Measurements from ENCODE around the gene RNF126. TPM values are rescaled to one million over a fixed set of nuclear protein-coding genes. Genes with fewer than 3 reads are reported as not detected.

The RNF126 gene
- total and polyA plus RNA-seq, 8 donors = 21.1 to 240 (median 35.0) TPM

DNA sequence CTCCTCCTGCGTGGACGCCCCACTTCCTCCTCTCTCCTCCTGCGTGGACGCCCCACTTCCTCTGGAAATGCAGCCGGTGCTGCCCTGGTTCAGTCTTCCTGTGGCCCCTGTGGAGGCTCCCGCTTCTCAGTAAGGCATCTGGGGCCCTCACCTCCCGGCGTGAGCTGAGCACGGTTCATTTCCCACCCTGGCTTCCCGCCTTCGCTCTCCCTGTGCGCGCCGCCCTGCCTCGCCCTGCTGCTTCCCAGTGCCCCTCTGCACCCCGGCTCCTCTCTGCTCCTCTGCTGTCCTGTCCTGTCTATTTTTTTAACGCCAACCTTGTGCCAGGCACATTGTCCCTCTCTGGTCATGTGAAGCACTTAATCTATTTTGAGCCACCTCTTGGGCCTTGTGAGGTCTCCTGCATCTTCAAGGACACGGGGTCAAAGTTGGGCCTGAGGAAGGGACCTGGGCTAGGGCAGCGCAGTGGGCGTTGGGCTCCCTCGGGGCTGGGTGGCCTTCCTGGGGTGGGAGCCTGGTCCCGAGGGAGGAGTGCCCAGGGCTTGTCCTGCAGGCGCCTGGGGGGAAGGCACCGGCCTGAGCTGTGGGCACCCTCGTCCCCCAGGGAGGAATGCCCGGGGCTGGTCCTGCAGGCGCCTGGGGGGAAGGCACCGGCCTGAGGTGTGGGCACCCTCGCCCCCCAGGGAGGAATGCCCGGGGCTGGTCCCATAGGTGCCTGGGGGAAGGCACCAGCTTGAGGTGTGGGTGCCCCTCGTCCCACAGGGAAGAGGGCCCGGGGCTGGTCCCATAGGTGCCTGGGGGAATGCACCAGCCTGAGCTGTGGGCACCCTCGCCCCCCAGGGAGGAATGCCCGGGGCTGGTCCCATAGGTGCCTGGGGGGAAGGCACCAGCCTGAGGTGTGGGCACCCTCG, 60.4 kb downstream of the RNF126 start:
- WGBS, 5 donors = 75 to 84% (median 80%) methylated on average over 34 to 35 of the region's 35 CpGs
- TF ChIP-seq POLR2A (IDR thresholded peaks at IDR 0.05) (no peak), POLR2AphosphoS5 (IDR thresholded peaks at IDR 0.05) (no peak), EP300 (IDR thresholded peaks at IDR 0.05) (no peak)
- TF ChIP-seq, protein P1, sequence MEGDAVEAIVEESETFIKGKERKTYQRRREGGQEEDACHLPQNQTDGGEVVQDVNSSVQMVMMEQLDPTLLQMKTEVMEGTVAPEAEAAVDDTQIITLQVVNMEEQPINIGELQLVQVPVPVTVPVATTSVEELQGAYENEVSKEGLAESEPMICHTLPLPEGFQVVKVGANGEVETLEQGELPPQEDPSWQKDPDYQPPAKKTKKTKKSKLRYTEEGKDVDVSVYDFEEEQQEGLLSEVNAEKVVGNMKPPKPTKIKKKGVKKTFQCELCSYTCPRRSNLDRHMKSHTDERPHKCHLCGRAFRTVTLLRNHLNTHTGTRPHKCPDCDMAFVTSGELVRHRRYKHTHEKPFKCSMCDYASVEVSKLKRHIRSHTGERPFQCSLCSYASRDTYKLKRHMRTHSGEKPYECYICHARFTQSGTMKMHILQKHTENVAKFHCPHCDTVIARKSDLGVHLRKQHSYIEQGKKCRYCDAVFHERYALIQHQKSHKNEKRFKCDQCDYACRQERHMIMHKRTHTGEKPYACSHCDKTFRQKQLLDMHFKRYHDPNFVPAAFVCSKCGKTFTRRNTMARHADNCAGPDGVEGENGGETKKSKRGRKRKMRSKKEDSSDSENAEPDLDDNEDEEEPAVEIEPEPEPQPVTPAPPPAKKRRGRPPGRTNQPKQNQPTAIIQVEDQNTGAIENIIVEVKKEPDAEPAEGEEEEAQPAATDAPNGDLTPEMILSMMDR (IDR thresholded peaks at IDR 0.05) = no peak
- intact Hi-C loops (cut with DNase I; ENCODE audit: low total_unique reads) = no loop called here
- Histone ChIP-seq H3K27me3 (peaks cover 0 to 4% (median 0%) of the 10 kb centered on the region in 3 donors), H3K4me1 (no peaks in the 10 kb centered on the region), H3K9me3 (no peaks in the 10 kb centered on the region), H3K36me3 (no peaks in the 10 kb centered on the region), H3K27ac (no peak overlapping the region), H3K4me3 (no peak overlapping the region)
- DNase-seq = no peak

GRCh38 chr19:601790-602189, 61.2 kb downstream of the RNF126 start:
- intact Hi-C loops (cut with DNase I; ENCODE audit: low total_unique reads) = no loop called here
- WGBS, 5 donors = 63 to 82% (median 74%) methylated on average over 21 to 25 of the region's 25 CpGs
- no peak for DNase-seq

GRCh38 chr19:601310-601709, 61.7 kb downstream of the RNF126 start:
- TF ChIP-seq POLR2AphosphoS5 (IDR thresholded peaks at IDR 0.05) = no peak
- no peak for TF ChIP-seq EP300 (IDR thresholded peaks at IDR 0.05)
- TF ChIP-seq, protein P1 (IDR thresholded peaks at IDR 0.05) = no peak
- TF ChIP-seq POLR2A (IDR thresholded peaks at IDR 0.05) = no peak

More at GRCh38 chr19:601790-602189, 61.2 kb downstream of the RNF126 start:
- Histone ChIP-seq H3K27ac (no peak overlapping the region), H3K36me3 (no peaks in the 10 kb centered on the region), H3K9me3 (no peaks in the 10 kb centered on the region), H3K4me3 (no peak overlapping the region), H3K4me1 (no peaks in the 10 kb centered on the region), H3K27me3 (peaks cover 0 to 6% (median 0%) of the 10 kb centered on the region in 3 donors)
- TF ChIP-seq POLR2A (IDR thresholded peaks at IDR 0.05) (no peak), POLR2AphosphoS5 (IDR thresholded peaks at IDR 0.05) (no peak), EP300 (IDR thresholded peaks at IDR 0.05) (no peak)
- TF ChIP-seq, protein P1 (IDR thresholded peaks at IDR 0.05) = no peak

More at GRCh38 chr19:601310-601709, 61.7 kb downstream of the RNF126 start:
- Histone ChIP-seq H3K4me3 (no peak overlapping the region), H3K9me3 (no peaks in the 10 kb centered on the region), H3K4me1 (no peaks in the 10 kb centered on the region), H3K27ac (no peak overlapping the region), H3K36me3 (no peaks in the 10 kb centered on the region), H3K27me3 (peaks cover 0 to 11% (median 0%) of the 10 kb centered on the region in 3 donors)
- DNase-seq = no peak
- intact Hi-C loops (cut with DNase I; ENCODE audit: low total_unique reads) = no loop called here
- 81 to 94% (median 91%) methylated on average over 27 to 28 of the region's 28 CpGs for WGBS, 5 donors

Other genes starting within 250 kb of the RNF126 start
- 100 to 1,000 TPM in 2 of 5 donors, 10 to 100 TPM in 3; 13.8 to 169 (median 34.8) TPM for gene SHC2, start 202.2 kb downstream of the RNF126 start, total RNA-seq
- 10 to 100 TPM; 27.6 to 40.7 (median 38.4) TPM for gene SHC2, start 202.2 kb downstream of the RNF126 start, polyA plus RNA-seq
- gene MADCAM1, start 166.7 kb downstream of the RNF126 start, total RNA-seq = 10 to 100 TPM in 1 of 5 donors, 1 to 10 TPM in 2, under 1 TPM in 1, not detected in 1; 0.45 to 11.9 (median 2.1) TPM
- gene MADCAM1, start 166.7 kb downstream of the RNF126 start, polyA plus RNA-seq = 1 to 10 TPM; 1.5 to 2.9 (median 2.3) TPM
- 10 to 100 TPM in 3 of 5 donors, 1 to 10 TPM in 2; 1.2 to 65.5 (median 15.2) TPM for gene TPGS1, start 155.7 kb downstream of the RNF126 start, total RNA-seq
- gene TPGS1, start 155.7 kb downstream of the RNF126 start, polyA plus RNA-seq = 10 to 100 TPM; 26.3 to 33.8 (median 26.4) TPM
- gene CDC34, start 131.5 kb downstream of the RNF126 start, total RNA-seq = 100 to 1,000 TPM in 2 of 5 donors, 10 to 100 TPM in 3; 26.1 to 503 (median 72.9) TPM
- gene CDC34, start 131.5 kb downstream of the RNF126 start, polyA plus RNA-seq = 10 to 100 TPM; 62.9 to 82.1 (median 80.5) TPM
- gene GZMM, start 119.2 kb downstream of the RNF126 start, total RNA-seq = 1 to 10 TPM in 1 of 5 donors, under 1 TPM in 1, not detected in 3; 0.55 to 5.4 TPM
- gene GZMM, start 119.2 kb downstream of the RNF126 start, polyA plus RNA-seq = 1 to 10 TPM in 1 of 3 donors, under 1 TPM in 2; 0.37 to 6.6 (median 0.93) TPM
- gene BSG, start 90.6 kb downstream of the RNF126 start, total RNA-seq = 1,000 to 10,000 TPM in 1 of 5 donors, 100 to 1,000 TPM in 4; 184 to 1,029 (median 269) TPM
- gene BSG, start 90.6 kb downstream of the RNF126 start, polyA plus RNA-seq = 100 to 1,000 TPM; 193 to 524 (median 393) TPM
- gene HCN2, start 73.3 kb downstream of the RNF126 start, total RNA-seq = under 1 TPM in 1 of 5 donors, not detected in 4; 0.18 TPM
- under 1 TPM in 2 of 3 donors, not detected in 1; 0.10 to 0.15 TPM for gene HCN2, start 73.3 kb downstream of the RNF126 start, polyA plus RNA-seq
- gene POLRMT, start 29.7 kb downstream of the RNF126 start, total RNA-seq = 100 to 1,000 TPM in 1 of 5 donors, 10 to 100 TPM in 4; 18.5 to 196 (median 57.8) TPM
- gene POLRMT, start 29.7 kb downstream of the RNF126 start, polyA plus RNA-seq = 100 to 1,000 TPM in 1 of 3 donors, 10 to 100 TPM in 2; 73.5 to 103 (median 89.4) TPM
- gene FGF22, start 23.3 kb downstream of the RNF126 start, total RNA-seq = under 1 TPM in 1 of 5 donors, not detected in 4; 0.45 TPM
- gene FGF22, start 23.3 kb downstream of the RNF126 start, polyA plus RNA-seq = under 1 TPM; 0.37 to 0.76 (median 0.48) TPM
- gene FSTL3, start 13.2 kb upstream of the RNF126 start, total RNA-seq = 100 to 1,000 TPM in 1 of 5 donors, 10 to 100 TPM in 4; 12.3 to 136 (median 62.9) TPM
- 10 to 100 TPM; 12.5 to 32.8 (median 20.7) TPM for gene FSTL3, start 13.2 kb upstream of the RNF126 start, polyA plus RNA-seq
- gene PRSS57, start 32.2 kb upstream of the RNF126 start, total RNA-seq = not detected
- not detected for gene PRSS57, start 32.2 kb upstream of the RNF126 start, polyA plus RNA-seq
- 10 to 100 TPM; 12.1 to 88.9 (median 17.5) TPM for gene PALM, start 45.7 kb upstream of the RNF126 start, total RNA-seq
- 10 to 100 TPM in 2 of 3 donors, 1 to 10 TPM in 1; 9.8 to 14.8 (median 12.0) TPM for gene PALM, start 45.7 kb upstream of the RNF126 start, polyA plus RNA-seq
- 100 to 1,000 TPM in 1 of 5 donors, 10 to 100 TPM in 3, 1 to 10 TPM in 1; 5.3 to 149 (median 27.7) TPM for gene MISP, start 87.9 kb upstream of the RNF126 start, total RNA-seq
- 10 to 100 TPM in 2 of 3 donors, 1 to 10 TPM in 1; 2.1 to 12.9 (median 12.5) TPM for gene MISP, start 87.9 kb upstream of the RNF126 start, polyA plus RNA-seq
- gene PTBP1, start 134.2 kb upstream of the RNF126 start, total RNA-seq = 100 to 1,000 TPM in 4 of 5 donors, 10 to 100 TPM in 1; 92.9 to 539 (median 173) TPM
- gene PTBP1, start 134.2 kb upstream of the RNF126 start, polyA plus RNA-seq = 10 to 100 TPM; 74.8 to 80.9 (median 74.8) TPM
- under 1 TPM in 1 of 5 donors, not detected in 4; 0.55 TPM for gene PLPPR3, start 158.7 kb upstream of the RNF126 start, total RNA-seq
- gene PLPPR3, start 158.7 kb upstream of the RNF126 start, polyA plus RNA-seq = under 1 TPM in 1 of 3 donors, not detected in 2; 0.46 TPM
- gene AZU1, start 164.6 kb upstream of the RNF126 start, total RNA-seq = under 1 TPM in 1 of 5 donors, not detected in 4; 0.55 TPM
- gene AZU1, start 164.6 kb upstream of the RNF126 start, polyA plus RNA-seq = 1 to 10 TPM in 1 of 3 donors, under 1 TPM in 2; 0.53 to 1.5 (median 1.00) TPM
- gene PRTN3, start 177.8 kb upstream of the RNF126 start, total RNA-seq = 1 to 10 TPM in 1 of 5 donors, not detected in 4; 2.6 TPM
- under 1 TPM in 1 of 3 donors, not detected in 2; 0.15 TPM for gene PRTN3, start 177.8 kb upstream of the RNF126 start, polyA plus RNA-seq
- 10 to 100 TPM in 1 of 5 donors, 1 to 10 TPM in 1, not detected in 3; 2.9 to 10.5 TPM for gene ELANE, start 189.1 kb upstream of the RNF126 start, total RNA-seq
- gene ELANE, start 189.1 kb upstream of the RNF126 start, polyA plus RNA-seq = 1 to 10 TPM in 2 of 3 donors, not detected in 1; 1.1 to 3.4 TPM
- 1,000 to 10,000 TPM in 1 of 5 donors, 100 to 1,000 TPM in 3, 10 to 100 TPM in 1; 36.6 to 1,275 (median 118) TPM for gene CFD, start 196.4 kb upstream of the RNF126 start, total RNA-seq
- 100 to 1,000 TPM in 2 of 3 donors, 10 to 100 TPM in 1; 48.7 to 204 (median 140) TPM for gene CFD, start 196.4 kb upstream of the RNF126 start, polyA plus RNA-seq
- 100 to 1,000 TPM in 2 of 5 donors, 10 to 100 TPM in 3; 16.7 to 126 (median 82.1) TPM for gene MED16, start 230.0 kb upstream of the RNF126 start, total RNA-seq
- gene MED16, start 230.0 kb upstream of the RNF126 start, polyA plus RNA-seq = 10 to 100 TPM; 49.0 to 74.0 (median 54.7) TPM
- not detected for gene RNU6-9, start 230.3 kb upstream of the RNF126 start, total RNA-seq
- not detected for gene RNU6-9, start 230.3 kb upstream of the RNF126 start, polyA plus RNA-seq